ENCODE measurements around the gene USP47. TPM values are rescaled to one million over a fixed set of nuclear protein-coding genes. Genes with fewer than 3 reads are reported as not detected.

Gene USP47
- total and polyA plus RNA-seq, 9 of the 15 experiments (the other 6 are each of a cell fraction or from before 2014, with no cell fraction given), result 13.1 to 63.6 (median 34.7) TPM

DNA sequence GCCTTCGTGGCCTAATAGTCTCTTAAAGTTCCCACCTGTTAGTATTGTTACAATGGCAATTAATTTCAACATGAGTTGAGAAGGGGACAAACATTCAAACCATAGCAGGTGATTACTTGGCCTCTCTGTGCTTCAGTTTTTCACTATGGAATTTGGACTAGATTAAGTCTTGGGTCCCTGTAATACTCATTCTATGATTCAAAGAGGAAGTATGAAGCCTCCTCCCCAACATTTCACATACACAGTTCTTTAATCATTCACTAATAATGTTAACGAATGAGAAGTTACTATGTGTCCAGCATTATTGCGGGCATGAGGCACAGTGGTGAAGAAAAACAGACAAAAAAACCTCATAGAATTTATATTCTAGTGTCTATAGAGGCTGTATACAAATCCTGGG lies 19.9 kb upstream of the USP47 start (continued):
- TF ChIP-seq JUND (IDR thresholded peaks at IDR 0.05; ENCODE audit: borderline replicate concordance, low read depth, low read length) (no peak), JUND (tag; IDR thresholded peaks at IDR 0.05; ENCODE audit: borderline replicate concordance, low read depth, low read length) (no peak)

DNA sequence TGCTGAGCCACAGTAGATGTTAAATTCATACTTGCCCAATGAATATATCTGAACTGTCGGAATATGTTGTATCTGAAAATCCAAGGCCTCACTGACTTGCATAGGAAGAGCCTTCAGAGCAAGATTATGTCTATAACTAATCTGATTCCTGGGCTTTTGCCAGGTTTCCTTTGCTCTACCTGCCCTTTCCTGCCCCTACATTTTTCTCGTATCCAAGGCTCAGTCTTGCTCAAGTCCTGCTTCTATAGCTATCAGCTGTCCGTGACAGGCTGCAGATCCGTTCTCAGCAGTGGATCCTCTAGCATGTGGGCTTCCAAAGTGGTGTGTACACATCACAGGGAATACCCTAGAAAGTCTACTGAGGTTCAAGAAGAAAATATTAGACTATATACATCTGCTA lies 18.8 kb upstream of the USP47 start:
- ATAC-seq, result no peak
- 47% methylated on average over 4 of the region's 4 CpGs for WGBS (ENCODE audit: insufficient coverage, low coverage, missing lambda C conversion rate)
- intact Hi-C loops (cut with micrococcal nuclease) (no loop called here), in situ Hi-C loops (cut with MboI) (no loop called here)
- H3K27me3 ChIP-seq (ENCODE audit: control insufficient read depth in 2 of 2, insufficient read depth in 2 of 2, low read length in 2 of 2), result no peaks in the 10 kb centered on the region
- no TSS peak for BruUV-seq (replicated peaks)
- no peaks in the 10 kb centered on the region for H3K36me3 ChIP-seq (ENCODE audit: control insufficient read depth, insufficient read depth, low read length)
- H3K9me3 ChIP-seq (replicated peaks; ENCODE audit: control insufficient read depth, insufficient read depth, low read depth, low read length), result no peaks in the 10 kb centered on the region; the same call in 1 of the 2 replicates
- POLR2A ChIA-PET, result no interaction called here
- no peak for DNase-seq (ENCODE audit: extremely low read depth in 1 of 4, low spot score in 3 of 4)
- no peak overlapping the region for H3K4me2 ChIP-seq (ENCODE audit: insufficient read depth, low read length)
- H3K4me3 ChIP-seq, result no peak overlapping the region
- TF ChIP-seq YY1 (IDR thresholded peaks at IDR 0.05; ENCODE audit: borderline replicate concordance in 1 of 3, control insufficient read depth in 1 of 3, extremely low read depth in 1 of 3, insufficient read depth in 3 of 3, insufficient read length in 1 of 3, insufficient replicate concordance in 2 of 3, low read depth in 1 of 3, low read length in 2 of 3) (no peak), RBM14 (IDR thresholded peaks at IDR 0.05; ENCODE audit: borderline replicate concordance, insufficient read depth, low read depth, low read length) (no peak)
- no peak overlapping the region for H3K9ac ChIP-seq (ENCODE audit: insufficient read depth in 1 of 2, low read depth in 2 of 2, low read length in 2 of 2)
- no peaks in the 10 kb centered on the region for H4K20me1 ChIP-seq (replicated peaks; ENCODE audit: control insufficient read depth, insufficient read depth, low read length)
- H2AFZ ChIP-seq (ENCODE audit: low read depth, low read length), result no peak overlapping the region
- H3K9me1 ChIP-seq (ENCODE audit: control insufficient read depth, insufficient read depth, low read length), result no peaks in the 10 kb centered on the region
- FAIRE-seq, result no peak
- CTCF ChIA-PET (ENCODE audit: low intra/inter-chr PET ratio), result no interaction called here
- H3K27ac ChIP-seq (ENCODE audit: extremely low read depth, low read depth, low read length), result no peak overlapping the region
- H3K4me1 ChIP-seq (replicated peaks in 1 of 2; ENCODE audit: control insufficient read depth in 2 of 2, insufficient read depth in 2 of 2, low read length in 2 of 2), result no peaks in the 10 kb centered on the region
- H3K79me2 ChIP-seq (ENCODE audit: control insufficient read depth, insufficient read depth, low read length), result no peaks in the 10 kb centered on the region
